Colon (tissue), 2 donors: ENCODE results near the gene PHC2.

Experiments
- FAIRE-seq: peaks from 2 replicates; lab custom pipeline; 2012; peaks lifted over from hg19 to GRCh38; lab: Jason Lieb, UNC
- donor health status: control.
- donor health status: control.

PHC2 gene

DNA sequence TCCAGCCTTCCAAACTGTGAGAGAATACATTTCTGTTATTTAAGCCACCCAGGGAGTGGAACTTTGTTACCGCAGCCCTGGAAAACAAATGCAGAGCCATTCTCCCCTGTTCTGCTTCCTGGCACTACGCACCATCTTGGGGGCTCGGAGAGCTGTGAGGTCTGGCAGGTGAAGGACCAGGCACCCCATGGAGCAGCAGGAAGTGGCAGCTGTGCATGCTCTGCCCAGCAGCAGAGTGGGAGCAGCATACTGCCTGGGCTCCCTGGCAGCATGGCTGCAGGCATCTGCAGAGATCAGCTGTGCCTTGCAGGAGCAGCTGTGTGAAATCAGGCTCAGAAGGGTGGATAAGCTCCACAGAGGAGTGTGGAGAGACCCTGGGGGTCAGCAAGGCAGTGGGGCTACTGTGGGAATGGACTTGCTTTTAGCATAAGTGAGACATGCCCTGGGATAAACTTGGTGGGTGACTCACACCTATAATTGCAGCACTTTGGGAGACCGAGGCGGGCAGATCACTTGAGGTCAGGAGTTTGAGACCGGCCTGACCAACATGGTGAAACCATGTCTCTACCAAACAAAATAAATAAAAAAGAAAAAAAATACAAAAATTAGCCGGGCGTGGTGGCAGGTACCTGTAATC, 23.9 kb upstream of the PHC2 start:
- no peak for FAIRE-seq

DNA sequence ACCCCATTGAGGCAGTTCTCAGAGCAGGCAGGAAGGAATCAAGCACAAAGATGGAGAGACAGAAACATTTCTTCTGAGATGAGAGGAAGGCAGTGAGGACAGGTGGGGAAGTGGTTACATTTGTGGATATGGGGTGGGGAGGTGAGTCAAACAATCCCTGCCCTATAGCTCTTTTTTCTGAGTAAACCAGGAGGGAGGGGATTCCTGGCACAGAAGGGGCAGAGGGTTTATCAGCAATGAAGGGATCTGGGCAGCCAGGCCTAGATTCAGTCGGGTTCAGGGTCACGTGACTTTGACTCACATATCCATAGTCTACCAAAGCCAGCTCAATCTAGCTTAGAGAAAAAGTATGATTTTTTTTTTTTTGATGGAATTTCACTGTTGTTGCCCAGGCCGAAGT, 15.7 kb upstream of the PHC2 start:
- no peak for FAIRE-seq

DNA sequence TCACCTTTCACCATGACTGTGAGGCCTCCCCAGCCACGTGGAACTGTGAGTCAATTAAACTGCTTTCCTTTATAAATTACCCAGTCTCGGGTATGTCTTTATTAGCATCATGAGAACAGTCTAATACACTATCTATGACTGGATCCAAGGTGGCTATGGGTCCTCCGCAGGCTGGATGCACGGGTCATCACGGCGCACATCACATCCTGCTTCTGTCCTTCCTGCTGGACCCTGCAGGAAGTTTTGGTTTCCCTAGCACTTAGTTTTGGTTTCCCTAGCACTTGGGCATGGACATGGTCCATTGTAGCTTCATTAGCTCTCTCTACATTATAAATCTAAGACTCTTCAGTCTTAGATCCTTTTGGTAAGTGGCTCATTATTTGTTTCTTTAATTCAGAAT, 14.2 kb upstream of the PHC2 start:
- FAIRE-seq = no peak

DNA sequence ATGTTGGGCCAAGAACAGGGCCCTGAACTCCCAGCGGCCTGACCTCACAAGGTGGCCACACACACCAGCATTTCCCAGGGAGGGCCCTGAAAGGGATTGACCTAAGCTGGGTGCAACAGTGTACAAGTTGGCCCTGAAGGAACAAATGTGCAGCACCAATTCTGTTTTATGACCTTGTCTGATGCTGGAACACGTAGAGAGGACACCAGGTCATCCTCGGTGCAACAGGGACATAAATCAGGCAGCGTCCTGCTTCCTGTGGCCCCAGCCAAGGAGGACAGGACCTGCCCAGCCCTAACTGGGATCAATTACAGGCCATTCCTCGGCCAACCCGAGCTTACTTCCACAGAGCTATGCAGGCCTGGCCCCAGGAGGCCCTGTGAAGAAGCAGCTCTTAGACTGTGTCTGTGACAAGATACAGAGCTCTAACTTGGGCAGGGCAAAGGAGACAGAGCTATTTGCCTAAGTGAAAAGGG, 12.8 kb upstream of the PHC2 start:
- no peak for FAIRE-seq

DNA sequence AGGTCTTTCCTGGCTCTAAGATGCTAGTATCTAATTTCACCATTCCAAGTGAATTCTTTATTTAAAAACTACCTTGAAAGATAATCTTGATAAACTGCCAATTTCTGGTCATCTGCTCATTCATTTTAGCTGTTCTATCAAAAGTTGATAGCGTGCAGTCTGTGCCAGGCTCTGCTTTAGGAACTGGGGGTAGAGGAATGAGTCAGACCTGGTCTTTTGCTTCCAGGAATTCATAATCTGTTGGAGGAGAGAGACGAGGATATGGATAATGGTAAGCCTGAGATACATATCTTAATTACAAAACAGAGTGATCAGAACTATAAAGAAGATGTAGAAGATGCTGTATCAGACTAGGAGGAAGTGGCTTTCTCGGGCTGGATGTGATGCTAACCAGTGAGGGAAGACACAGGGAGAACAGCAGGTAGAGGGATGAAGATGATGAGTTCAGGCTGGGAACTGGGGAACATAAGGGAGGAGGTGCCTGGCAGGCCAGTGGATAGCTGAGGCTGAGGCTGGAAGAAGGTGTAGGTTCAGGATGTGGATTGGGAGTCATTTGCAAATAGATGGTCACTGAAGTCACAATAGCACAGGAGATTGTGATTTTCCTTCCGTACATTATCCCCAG, 12.3 kb upstream of the PHC2 start:
- FAIRE-seq = no peak

DNA sequence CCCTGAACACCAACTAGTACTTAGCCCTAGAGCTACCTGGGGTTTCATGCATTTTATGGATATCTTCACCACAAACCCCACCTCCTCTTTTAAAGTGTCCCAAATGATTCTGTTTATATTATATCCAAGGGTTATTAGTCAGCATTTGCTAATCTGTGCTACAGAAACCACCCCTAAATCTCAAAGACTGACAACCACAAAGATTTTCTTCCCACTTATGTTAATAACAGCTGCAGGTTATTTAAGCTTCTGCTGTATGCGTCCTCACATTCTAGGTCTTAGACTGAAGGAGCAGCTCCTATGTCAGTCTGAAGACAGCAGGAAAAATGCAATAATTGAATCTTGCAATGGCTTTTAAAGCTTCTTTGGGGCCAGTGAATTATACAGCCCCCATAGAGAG, 11.2 kb upstream of the PHC2 start:
- FAIRE-seq = no peak

DNA sequence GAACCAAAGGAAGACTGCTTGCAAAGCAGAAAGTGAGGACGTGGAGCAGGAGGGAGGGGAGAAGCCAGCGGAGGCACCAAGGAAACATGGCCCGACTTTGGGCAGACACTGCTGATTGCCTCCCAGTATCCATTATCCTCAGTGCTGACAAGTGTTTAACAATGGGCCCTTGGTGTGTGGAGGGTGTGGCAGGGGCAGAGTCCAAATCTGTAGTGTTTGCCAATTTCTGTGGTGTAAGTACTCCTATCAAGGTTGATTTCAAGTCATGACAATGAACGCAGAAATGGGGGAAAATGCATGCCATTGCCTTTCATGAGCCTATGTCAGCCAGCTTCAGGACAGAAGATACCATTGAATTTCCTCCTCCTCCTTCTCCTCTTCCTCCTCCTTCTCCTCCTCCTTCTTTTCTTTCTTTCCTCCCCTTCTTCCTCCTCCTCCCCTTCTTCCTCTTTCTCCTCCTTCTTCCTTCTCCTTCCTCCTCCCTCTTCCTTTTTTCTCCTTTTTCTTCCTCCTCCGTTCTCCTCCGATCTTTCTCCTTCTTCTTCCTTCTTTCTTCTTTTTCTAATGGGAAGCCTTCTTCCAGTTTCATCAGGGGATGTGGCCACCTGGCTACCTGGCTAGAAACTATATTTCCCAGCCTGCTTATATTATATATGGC, 10.3 kb upstream of the PHC2 start:
- FAIRE-seq = no peak

DNA sequence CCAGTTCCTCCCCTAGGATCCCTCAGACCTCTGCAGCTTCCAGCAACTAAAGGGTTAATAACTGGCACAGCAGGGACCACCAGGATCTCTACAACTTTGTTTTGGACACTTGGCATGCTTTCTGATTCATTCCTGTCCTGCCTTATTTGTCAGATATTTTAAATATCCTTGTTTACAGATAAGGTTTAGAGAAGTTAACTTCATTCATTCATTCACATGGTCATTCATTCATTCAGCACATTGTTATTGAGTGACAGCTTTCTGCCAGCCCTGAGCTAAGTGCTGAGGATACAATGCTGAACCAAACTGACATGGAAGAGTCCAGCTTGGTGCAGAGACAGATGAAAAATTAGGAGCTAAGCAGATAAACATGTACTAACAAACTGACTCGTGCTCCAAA, 8.8 kb upstream of the PHC2 start:
- FAIRE-seq = no peak

DNA sequence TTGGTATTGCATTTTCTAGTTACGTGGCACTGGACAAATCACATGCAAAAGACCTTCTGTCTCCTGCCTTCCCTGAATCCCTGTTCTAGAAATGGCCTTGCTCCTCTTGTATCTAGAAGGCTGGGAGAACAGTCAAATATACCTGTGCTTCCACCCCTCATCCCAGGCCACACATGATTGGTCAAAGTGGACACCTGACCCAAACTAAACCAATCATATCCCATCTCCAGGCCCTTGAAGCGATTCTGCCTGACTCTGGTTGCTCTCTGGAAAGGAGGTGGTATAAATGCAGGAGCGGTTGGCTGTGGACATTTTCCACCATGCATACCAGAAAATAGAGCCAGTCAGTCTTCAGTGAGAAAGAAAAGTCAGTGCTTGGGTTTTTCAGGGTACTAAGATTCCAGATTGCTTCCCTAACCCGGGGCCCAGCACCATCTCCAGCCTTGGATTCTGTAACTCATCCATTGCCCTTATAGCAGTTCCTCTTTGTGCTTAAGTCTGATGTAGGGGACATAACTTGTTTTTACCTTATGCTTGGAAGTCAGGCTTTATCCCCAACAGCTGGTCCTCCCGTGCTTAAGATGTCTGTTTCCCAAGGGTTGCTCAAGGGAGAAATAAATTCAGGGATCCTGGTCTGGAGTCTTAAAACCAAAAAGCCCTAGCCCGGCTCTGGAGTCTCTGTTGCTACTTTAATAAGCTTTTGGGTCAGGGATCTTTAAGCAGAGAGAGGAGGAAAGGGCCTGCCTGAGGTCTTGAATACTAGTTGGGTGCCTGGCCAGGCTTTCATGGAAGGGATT, 7.7 kb upstream of the PHC2 start:
- no peak for FAIRE-seq

DNA sequence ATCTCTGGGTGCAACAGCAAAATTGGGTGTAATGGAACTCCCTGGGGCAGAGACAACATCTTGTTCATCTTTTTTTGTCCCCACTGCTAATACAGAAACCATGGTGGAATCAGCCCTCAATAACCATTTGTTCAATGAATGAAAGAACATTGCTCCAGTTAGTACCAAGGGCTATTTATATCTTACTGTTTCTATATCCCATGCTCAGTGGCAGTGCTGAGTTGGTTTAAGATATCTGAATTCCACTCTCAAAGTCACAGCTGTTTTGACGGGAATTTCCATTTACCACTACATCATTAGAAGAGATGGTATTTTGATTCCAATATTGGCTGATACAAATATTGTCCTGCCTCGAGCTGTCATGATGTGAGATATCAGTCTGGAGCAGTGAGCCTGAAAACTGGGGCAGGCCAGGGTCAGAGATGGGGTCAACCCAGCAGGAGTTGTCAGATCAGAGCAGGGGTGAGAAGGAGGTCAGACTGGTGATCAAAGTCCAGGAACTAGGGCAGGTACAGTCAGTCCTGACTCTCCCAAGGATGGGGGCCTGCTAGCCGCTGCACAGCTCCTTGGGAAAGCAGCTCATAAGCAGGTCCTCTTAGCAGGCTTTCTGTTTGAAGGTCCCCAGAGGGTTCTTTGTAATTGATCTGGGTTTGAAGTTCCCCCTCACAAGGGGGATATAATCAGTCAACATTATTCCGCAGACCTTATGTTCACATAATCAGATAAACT, 5.8 kb upstream of the PHC2 start:
- FAIRE-seq = no peak

DNA sequence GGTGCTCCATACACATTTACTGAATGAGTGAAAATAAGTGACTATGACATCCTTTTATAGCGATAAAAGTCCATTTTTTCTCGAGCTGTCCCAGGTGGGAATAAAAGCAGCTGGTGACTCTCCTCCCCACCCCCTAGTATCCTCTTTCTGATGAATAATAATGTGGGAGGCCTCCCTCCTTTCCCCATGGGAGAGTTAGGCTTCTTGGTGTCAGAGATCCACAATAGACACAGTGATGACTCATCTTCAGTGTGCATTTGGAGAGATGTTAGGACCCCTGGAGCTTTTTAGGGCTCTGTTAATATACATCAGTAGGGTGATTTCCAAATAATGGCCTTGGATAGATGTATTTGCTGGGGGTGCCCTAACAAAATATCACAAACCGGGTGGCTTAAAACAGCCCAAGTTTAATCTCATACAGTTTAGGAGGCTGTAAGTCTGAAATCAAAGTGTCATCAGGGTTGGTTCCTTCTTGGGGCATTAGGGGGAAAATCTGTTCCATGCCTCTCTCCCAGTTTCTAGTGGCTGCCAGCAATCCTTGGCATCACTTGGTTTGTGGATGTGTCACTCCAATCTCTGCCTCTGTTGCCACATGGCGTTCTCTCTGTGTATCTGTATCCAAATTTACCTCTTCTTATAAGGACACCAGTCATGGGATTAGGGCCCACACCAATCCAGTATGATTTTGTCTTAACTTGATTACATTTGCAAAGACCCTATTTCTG, 4.4 kb upstream of the PHC2 start:
- FAIRE-seq = no peak

DNA sequence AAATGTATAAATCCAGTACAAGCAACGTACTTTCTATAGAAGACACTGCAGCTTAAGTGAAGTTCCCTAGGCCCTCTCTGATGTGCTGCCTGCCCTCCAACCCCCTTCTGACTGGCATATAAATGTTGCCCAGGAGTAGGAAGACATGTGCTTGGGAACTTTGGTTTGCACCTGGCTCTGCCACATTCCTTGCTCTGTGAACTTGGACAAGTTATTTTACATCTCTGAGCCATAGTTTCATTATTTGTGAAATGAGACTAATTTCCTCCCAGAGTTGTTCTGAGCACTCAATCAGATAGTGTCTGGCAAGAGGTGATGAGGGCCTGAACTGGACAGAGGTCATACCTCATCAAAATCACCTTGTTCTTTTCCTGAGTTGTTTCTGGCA, 3.5 kb upstream of the PHC2 start:
- no peak for FAIRE-seq

DNA sequence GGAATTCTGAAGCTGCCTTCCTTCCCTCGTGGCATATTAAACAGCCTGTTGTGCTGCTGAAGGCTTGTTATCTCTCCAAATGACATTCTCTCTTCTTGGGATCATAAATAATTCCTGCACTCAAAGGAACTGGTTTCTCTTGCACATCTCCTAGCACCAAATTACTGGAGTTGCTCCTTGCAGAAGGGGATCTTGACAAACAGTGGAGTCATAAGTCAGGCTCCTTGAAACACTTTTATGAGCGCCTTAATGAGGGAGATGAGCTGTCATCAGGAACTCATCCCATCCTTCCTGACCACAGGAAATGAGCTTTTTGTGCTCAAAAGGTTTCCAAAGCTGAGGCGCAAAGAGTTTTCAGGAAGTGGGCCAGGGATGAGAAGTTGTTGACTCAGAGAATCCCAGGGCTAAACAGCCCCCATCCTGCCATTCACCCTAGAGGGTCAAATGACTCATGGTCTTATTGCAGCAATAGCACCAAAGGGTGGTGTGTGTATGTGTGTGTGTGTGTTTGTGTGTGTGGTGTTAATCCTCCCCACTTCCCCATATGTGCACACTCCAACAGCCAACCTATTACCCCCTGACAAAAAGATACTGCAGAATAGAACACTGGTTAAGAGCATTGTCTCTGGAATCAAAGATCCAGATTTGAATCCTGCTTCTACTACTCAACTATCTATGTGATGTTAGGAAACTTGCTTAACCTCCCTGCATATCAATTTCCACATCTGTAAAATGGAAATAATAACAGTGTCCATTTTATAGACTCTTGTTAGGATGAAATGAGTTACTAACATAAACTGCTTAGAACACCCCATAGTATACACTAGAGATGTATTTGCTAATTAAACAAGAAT, 2.8 kb upstream of the PHC2 start:
- no peak for FAIRE-seq

DNA sequence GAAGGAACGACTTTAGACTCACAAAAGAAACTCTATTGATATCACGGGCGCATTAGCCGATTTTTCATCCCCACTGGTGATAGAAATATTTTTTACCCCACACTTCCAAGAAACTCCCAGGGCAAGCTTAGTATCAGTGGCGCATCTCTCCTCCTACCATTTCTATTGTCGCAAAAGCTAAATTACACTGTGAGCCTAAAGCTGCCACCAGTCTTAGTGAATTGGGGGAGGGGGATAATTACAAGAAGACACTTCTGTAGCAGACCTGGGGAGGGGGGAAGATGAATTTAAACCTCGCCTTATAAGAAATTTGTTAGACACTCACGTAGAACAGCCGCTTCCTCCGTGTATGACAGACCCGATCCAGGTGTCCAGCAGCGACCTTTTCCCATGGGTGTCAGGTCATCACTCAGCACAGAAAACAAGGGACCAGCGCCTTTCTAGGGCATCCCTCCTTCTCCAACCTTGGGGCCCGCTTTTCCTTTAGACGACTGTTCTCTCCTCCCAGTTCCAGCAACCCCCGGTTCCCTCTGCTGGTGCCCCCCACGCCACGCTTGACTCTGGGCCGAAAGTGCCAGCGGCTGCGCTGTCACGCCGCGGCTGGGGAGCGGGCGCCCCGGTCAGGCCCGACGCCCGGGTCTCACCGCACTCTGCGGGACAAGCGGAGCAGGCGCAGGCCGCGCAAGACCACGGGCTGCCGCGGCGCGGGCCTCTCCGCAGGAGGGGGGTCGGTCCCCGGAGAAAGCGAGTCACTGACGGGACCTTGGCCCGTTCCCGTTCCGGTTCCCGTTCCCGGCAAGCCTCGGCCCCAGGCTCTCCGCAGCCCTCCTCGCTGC, 821 bp downstream of the PHC2 start:
- FAIRE-seq = no peak

DNA sequence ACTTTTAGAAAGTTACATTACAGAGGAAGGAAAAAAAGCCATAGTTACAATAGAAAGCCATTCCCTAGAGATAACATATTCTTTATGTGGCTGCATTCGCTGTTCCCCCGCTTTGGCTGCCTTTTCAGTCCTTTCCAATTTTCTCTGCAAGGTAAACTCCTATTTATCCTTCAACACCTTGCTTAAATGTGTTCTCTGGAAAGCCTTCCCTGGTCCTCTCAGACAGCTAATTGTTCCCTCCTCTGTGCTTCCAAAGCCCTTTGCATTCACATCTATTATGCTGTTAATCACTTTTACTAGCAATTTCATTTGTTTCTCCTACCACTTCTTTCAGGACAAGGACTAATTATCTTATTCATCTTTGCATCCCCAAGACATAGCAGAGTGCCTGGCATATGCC, 1.6 kb downstream of the PHC2 start:
- FAIRE-seq = no peak

DNA sequence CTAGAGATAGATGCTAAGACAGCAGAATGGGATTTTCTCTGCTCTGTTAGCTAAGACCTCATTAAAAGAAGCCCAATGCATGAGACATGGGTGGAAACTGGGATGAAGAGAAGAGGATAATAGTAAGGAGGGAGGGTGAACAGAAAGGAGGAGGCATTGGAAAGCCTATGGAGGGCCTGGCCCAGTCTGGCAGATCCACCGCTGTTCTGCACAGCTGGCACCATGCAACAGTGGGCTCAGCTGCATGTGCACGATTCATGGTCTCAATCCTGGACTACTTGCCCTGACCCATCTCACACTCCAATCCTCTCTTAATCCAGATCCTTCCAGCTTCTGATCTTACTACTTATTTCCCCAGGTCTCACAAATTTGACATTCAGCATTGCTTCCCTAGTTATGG, 2.2 kb downstream of the PHC2 start:
- no peak for FAIRE-seq

DNA sequence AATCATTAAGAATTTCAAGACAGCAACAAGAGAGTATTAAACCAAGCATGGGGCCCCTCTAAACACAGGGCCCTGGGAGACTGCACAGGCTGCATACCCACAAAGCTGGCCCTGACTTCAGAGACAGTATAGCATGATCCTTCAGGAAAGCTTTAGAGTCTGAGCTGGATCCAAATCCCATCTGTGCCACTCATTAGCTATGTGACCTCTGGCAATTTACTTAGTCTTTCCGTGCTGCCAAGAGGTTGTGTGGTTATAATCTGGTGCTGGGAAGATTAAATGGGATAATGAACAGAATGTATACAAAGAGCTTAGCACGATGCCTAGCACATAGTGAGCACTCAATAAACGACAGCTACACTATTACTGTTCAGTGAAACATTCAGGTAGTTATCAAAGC, 4.0 kb downstream of the PHC2 start:
- no peak for FAIRE-seq

DNA sequence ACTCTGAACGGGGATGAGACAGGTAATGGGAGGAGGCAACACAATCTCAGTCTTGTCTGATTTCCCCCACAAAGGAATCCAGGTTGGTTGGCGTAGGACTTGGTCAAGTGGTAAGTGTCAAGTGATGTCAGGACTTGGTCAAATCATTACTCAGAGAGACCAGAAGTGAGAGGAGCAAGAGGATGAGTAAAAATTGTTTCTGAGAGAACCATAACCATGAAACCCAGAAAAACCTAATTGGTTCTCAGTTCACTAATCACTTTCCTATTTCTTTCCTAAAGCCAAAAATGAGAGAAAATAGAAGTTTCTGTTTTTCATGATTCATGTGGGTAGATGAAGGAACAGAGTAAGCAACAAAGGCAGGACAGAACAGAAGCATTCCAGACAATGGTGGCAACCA, 5.0 kb downstream of the PHC2 start:
- no peak for FAIRE-seq

DNA sequence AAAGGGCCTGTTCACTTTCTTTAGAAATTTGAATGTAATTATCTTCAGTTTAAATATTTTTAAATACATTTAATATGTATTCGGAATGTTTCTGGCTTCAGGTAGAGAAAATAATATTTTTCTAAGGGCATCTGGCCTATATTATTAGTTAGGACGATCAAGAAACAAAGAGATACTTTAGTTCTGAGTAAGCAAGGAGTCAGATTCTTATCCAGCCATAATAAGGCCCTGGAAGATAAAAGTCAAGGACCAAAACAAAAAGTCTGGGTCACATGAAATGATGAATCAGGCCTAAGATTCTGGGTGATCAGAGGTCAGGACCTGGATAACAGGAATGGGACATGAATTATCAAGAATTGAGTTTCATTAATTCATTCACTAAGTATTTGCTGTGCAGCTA, 6.3 kb downstream of the PHC2 start:
- FAIRE-seq = no peak

DNA sequence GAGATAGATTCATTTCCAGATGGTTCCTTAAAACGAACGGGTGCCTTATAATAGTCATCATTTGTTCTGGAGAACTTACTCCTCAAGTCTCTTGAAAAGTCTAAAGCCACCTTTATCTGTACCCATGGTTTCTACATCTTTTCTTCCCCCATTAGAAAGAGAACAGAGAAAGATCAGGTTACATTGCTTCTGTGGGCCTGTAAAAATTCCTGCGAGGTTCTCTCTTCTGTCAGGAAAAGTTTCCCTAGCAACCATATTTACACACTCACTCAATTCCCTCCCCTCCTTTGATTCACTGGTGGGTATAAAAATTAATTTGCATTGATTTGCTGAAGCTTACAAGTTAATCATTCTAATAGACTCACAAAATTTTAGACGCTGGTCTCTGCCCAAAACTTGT, 6.7 kb downstream of the PHC2 start:
- FAIRE-seq = no peak
